ENCODE measurements around the gene MAML2.

The MAML2 gene

GRCh38 chr11:96316869-96317268 lies 26.1 kb downstream of the MAML2 start:
- DNase-seq: no peak

GRCh38 chr11:96315476-96315875 lies 27.5 kb downstream of the MAML2 start:
- DNase-seq: no peak

GRCh38 chr11:96314326-96315020 lies 28.5 kb downstream of the MAML2 start:
- no peak for DNase-seq

GRCh38 chr11:96313163-96313562 lies 29.8 kb downstream of the MAML2 start:
- no peak for DNase-seq

GRCh38 chr11:96311120-96311568 lies 31.9 kb downstream of the MAML2 start:
- DNase-seq: no peak

- DNase-seq: no peak
Observed at GRCh38 chr11:96310236-96310635, 32.8 kb downstream of the MAML2 start.

GRCh38 chr11:96309643-96310017 lies 33.4 kb downstream of the MAML2 start:
- no peak for DNase-seq

GRCh38 chr11:96309016-96309642 lies 33.9 kb downstream of the MAML2 start:
- no peak for DNase-seq

- DNase-seq: no peak
Observed at GRCh38 chr11:96307776-96308140, 35.2 kb downstream of the MAML2 start.

GRCh38 chr11:96306933-96307775 lies 35.8 kb downstream of the MAML2 start:
- DNase-seq: no peak

GRCh38 chr11:96306600-96306932 lies 36.4 kb downstream of the MAML2 start:
- DNase-seq: no peak

- no peak for DNase-seq
Observed at GRCh38 chr11:96306071-96306470, 36.9 kb downstream of the MAML2 start.

- DNase-seq: no peak
Observed at GRCh38 chr11:96303980-96304379, 39.0 kb downstream of the MAML2 start.

- DNase-seq: no peak
Observed at GRCh38 chr11:96303064-96303463, 39.9 kb downstream of the MAML2 start.

GRCh38 chr11:96301818-96302217 lies 41.2 kb downstream of the MAML2 start:
- no peak for DNase-seq

- DNase-seq: no peak
Observed at GRCh38 chr11:96299155-96299888, 43.7 kb downstream of the MAML2 start.

GRCh38 chr11:96295369-96295768 lies 47.6 kb downstream of the MAML2 start:
- no peak for DNase-seq

GRCh38 chr11:96294289-96294688 lies 48.7 kb downstream of the MAML2 start:
- DNase-seq: no peak

GRCh38 chr11:96293598-96294021 lies 49.4 kb downstream of the MAML2 start:
- DNase-seq: no peak

GRCh38 chr11:96293109-96293508 lies 49.9 kb downstream of the MAML2 start:
- no peak for DNase-seq

- DNase-seq: no peak
Observed at GRCh38 chr11:96292291-96293010, 50.5 kb downstream of the MAML2 start.

- DNase-seq: no peak
Observed at GRCh38 chr11:96290631-96291030, 52.4 kb downstream of the MAML2 start.

GRCh38 chr11:96290031-96290430 lies 53.0 kb downstream of the MAML2 start:
- DNase-seq: no peak

Data from NCI-H526 treated with DMSO at 0.1 percent for 48 hours (cell line).